ENCODE results near the gene HELQ.

The HELQ gene

GRCh38 chr4:83369831-83370639 is 85.6 kb downstream of the HELQ start:
- DNase-seq, result no peak

DNA sequence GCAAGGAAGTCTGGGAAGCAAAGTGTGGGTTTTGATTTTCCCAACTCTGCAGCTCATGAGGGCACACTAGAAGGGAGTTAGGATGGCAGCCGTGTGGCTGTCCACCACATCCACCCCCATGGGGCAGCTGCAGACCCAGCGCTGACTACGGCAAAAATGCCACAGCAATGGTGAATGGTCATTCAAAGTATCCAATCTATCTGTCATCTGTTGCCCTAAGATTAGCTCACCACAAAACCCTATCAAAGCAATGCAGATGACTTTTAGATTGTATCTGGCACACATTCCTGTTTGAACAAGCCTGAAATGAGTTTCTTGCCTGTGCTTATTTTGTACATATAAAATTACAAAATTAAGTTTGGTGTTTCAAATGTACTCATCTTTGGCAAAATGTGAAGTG is 91.3 kb downstream of the HELQ start:
- no peak for DNase-seq

DNA sequence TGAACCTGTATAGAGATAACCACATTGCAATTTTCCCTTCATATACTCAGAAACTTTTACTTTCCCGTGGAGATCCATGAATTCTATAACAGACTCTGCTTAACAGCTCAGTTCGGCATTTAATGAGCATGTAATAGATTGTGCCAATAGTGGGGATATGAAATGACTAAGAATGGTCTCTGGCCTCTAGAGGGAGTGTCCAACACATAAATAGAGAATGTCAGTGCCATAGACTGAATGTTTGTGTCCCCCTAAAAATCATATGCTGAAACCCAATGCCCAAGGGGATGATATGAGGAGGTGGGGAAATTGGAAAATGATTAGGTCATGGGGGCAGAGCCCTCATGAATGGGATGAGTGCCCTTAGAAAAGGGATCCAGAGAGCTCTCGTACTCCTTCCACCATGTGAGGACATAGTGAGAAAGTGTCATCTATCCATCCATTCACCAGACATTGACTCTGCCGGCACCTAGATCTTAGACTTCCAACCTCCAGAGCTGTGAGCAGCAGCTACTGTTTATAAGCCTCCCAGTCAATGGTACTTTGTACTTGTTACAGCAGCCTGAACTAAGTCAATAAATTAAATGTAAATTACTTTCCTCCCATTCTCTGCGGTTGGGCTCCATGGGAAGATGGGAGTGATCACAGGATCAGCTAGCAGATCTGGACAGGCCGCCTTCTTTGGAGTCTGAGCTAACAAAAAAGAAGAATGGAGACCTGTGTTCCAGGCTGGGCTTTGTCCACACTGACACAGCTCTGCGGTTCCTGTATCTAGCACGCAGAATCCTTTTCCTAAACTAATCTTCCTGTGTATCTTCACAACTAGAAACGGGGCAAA is 92.9 kb downstream of the HELQ start:
- no peak for DNase-seq

GRCh38 chr4:83361416-83362103 is 94.1 kb downstream of the HELQ start:
- DNase-seq, result no peak

DNA sequence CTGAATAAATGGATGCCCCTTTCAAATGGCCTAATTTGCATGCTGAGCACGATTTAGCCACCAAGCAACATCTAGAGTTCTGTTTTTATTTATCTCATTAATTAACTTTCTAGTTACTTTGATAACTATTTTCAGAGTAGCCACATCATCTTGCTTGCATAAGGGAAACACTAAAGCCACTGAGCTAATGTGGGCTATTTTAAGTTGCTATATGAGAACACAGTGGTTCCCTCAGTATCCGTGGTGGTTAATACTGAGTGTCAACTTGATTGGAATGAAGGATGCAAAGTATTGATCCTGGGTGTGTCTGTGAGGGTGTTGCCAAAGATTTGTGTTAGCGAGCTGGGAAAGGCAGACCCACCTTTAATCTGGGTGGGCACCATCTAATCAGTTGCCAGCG is 95.6 kb downstream of the HELQ start:
- DNase-seq, result no peak

- no peak for DNase-seq
Observed at GRCh38 chr4:83358410-83358809, 97.2 kb downstream of the HELQ start.
